CD14-positive monocyte (primary cell): ENCODE measurements around the gene VMP1. TPM values are rescaled to one million over a fixed set of nuclear protein-coding genes. Genes with fewer than 3 reads are reported as not detected.

Experiments used
- DNase-seq, 3 donors: peaks; one replicate each; pipeline ENCODE4 v3.0.0-alpha.2; 2011 to 2022
- H2AFZ ChIP-seq: 2 replicates; pipeline ENCODE4 v1.6.0; 2012; ENCODE audit warnings: mild to moderate bottlenecking, low read depth, low read length, inconsistent platforms; ENCODE audit not compliant: insufficient read depth, poor library complexity, severe bottlenecking
- H3K27ac ChIP-seq, 2 donors: 1 replicate in 1 of 2; 2 replicates in 1 of 2; pipeline ENCODE4 v1.5.1; 2012 to 2013; ENCODE audit warnings: low read length in 2 of 2, control low read depth in 1 of 2, inconsistent platforms in 1 of 2, low read depth in 1 of 2, mild to moderate bottlenecking in 1 of 2
- H3K27me3 ChIP-seq, 2 donors: one replicate each; pipeline versions ENCODE4 v1.6.0 to v1.6.1; 2011 to 2013; ENCODE audit warnings: low read length in 2 of 2; ENCODE audit not compliant: control insufficient read depth in 2 of 2, insufficient read depth in 2 of 2
- H3K36me3 ChIP-seq, 2 donors: replicated peaks in 1 of 2; 1 replicate in 1 of 2; 2 replicates in 1 of 2; pipeline versions ENCODE4 v1.5.1 to v1.6.1; 2012 to 2013; ENCODE audit warnings: low read length in 2 of 2, control low read depth in 1 of 2, inconsistent platforms in 1 of 2, mild to moderate bottlenecking in 1 of 2; ENCODE audit not compliant: insufficient read depth in 2 of 2, control insufficient read depth in 1 of 2
- H3K4me1 ChIP-seq, 2 donors: 1 replicate in 1 of 2; 2 replicates in 1 of 2; pipeline versions ENCODE4 v1.5.1 to v1.6.1; 2012 to 2013; ENCODE audit warnings: low read length in 2 of 2, control low read depth in 1 of 2, inconsistent platforms in 1 of 2, mild to moderate bottlenecking in 1 of 2, moderate library complexity in 1 of 2; ENCODE audit not compliant: insufficient read depth in 2 of 2, control insufficient read depth in 1 of 2
- H3K4me2 ChIP-seq: replicated peaks from 2 replicates; pipeline ENCODE3; 2012; ENCODE audit warnings: low read length, moderate library complexity, mild to moderate bottlenecking; ENCODE audit not compliant: poor library complexity, severe bottlenecking; ENCODE audit errors: extremely low read depth
- H3K4me3 ChIP-seq, 3 experiments: fragments of 200-600 bp in 1 of 3; sonication (generic) in 1 of 3; replicated peaks in 1 of 3; 1 replicate in 2 of 3; 2 replicates in 1 of 3; pipeline ENCODE4 v1.5.1; 2011 to 2013; ENCODE audit warnings: low read length in 3 of 3, mild to moderate bottlenecking in 3 of 3, control low read depth in 2 of 3, low read depth in 2 of 3, inconsistent platforms in 1 of 3, moderate library complexity in 1 of 3
- H3K79me2 ChIP-seq: 2 replicates; pipeline ENCODE4 v1.6.0; 2012; ENCODE audit warnings: mild to moderate bottlenecking, control low read depth, inconsistent platforms, low read length, moderate library complexity; ENCODE audit not compliant: insufficient read depth
- H3K9ac ChIP-seq: 2 replicates; pipeline ENCODE4 v1.6.0; 2017; ENCODE audit warnings: low read length, mild to moderate bottlenecking; ENCODE audit not compliant: insufficient read depth, poor library complexity, severe bottlenecking
- H3K9me3 ChIP-seq, 2 donors: replicated peaks in 1 of 2; 1 replicate in 1 of 2; 2 replicates in 1 of 2; pipeline versions ENCODE4 v1.5.1 to v1.6.1; 2012 to 2013; ENCODE audit warnings: low read length in 2 of 2, control low read depth in 1 of 2; ENCODE audit not compliant: control insufficient read depth in 1 of 2, insufficient read depth in 1 of 2
- H4K20me1 ChIP-seq: 2 replicates; pipeline ENCODE4 v1.6.0; 2012; ENCODE audit warnings: mild to moderate bottlenecking, low read length, control low read depth, moderate library complexity; ENCODE audit not compliant: insufficient read depth
- H3K27ac Mint-ChIP-seq, 7 donors: one replicate each; pipeline ENCODE4 v1.8.0; 2020; ENCODE audit warnings: mild to moderate bottlenecking in 7 of 7, mixed read lengths in 7 of 7, moderate library complexity in 6 of 7, inconsistent platforms in 2 of 7
- H3K27me3 Mint-ChIP-seq, 3 donors: one replicate each; pipeline ENCODE4 v1.8.0; 2021 to 2022; ENCODE audit warnings: low read depth in 3 of 3, mild to moderate bottlenecking in 3 of 3, mixed read lengths in 3 of 3, moderate library complexity in 3 of 3, inconsistent platforms in 1 of 3
- H3K36me3 Mint-ChIP-seq, 2 donors: one replicate each; pipeline ENCODE4 v1.8.0; 2020; ENCODE audit warnings: mixed read lengths in 2 of 2, inconsistent platforms in 1 of 2, mild to moderate bottlenecking in 1 of 2
- H3K4me1 Mint-ChIP-seq: one replicate; pipeline ENCODE4 v1.8.0; 2020; ENCODE audit warnings: mild to moderate bottlenecking, mixed read lengths
- H3K4me3 Mint-ChIP-seq, 2 donors: one replicate each; pipeline ENCODE4 v1.8.0; 2020; ENCODE audit warnings: mild to moderate bottlenecking in 2 of 2, mixed read lengths in 2 of 2, moderate library complexity in 1 of 2
- H3K9me3 Mint-ChIP-seq, 7 donors: one replicate each; pipeline ENCODE4 v1.8.0; 2020 to 2022; ENCODE audit warnings: mixed read lengths in 7 of 7, mild to moderate bottlenecking in 6 of 7, moderate library complexity in 6 of 7, inconsistent platforms in 2 of 7
- WGBS: methylation state at CpG from one replicate; pipeline ENCODE4 v1.1.5; 2013; ENCODE audit warnings: missing lambda C conversion rate; ENCODE audit not compliant: insufficient coverage; 5-methylcytosine and 5-hydroxymethylcytosine counted together
- intact Hi-C, 2 donors: fragments of 100-400 bp; cut with micrococcal nuclease; formaldehyde crosslinking; loops; one replicate each; pipeline versions ENCODE4 v1.15.0 to v1.15.1; 2023
- polyA plus RNA-seq, 3 donors: library from polyadenylated mRNA; depleted of rRNA in 1 of 3; unstranded in 2 of 3; stranded (reverse) in 1 of 3; fragments of 300-500 nt in 2 of 3; fragments of >200 nt in 1 of 3; fragmentation: Illumina TruSeq in 2 of 3; gene quantifications; 1 replicate in 2 of 3; 2 replicates in 1 of 3; pipeline ENCODE4 v1.2.3, GENCODE V29; 2012 to 2021
- TF ChIP-seq, protein P1 (sequence below): fragments of 200-600 bp; IDR thresholded peaks from one replicate; pipeline ENCODE4 v1.8.0; 2022; ENCODE audit warnings: antibody characterized with exemption, mild to moderate bottlenecking

The VMP1 gene
- polyA plus RNA-seq, 3 donors: 246 to 511 (median 386) TPM

DNA sequence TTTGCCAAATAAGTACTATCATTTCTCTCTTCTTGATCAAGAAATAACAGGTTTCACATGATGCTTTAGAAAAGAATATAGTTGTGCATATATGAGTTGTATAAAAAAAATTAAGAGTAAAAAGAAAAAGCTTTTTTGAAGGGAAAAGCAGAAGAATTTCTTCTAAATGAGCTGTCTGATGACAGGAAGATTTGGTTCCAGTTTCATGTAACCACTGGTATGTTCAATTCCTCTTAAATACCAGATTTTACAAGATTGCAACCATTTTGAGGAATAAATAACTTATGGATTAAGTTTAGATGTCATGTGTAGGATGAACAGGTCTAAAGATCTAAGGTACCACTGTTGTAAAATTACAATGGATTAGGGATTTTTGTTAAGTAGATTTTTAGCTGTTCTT is 45.0 kb downstream of the VMP1 start:
- Histone ChIP-seq H2AFZ (no peak overlapping the region), H3K4me3 (peak overlapping the region in 1 of 3 experiments; percentile 5), H3K4me1 (peaks cover 26 to 44% of the 10 kb centered on the region in 2 donors), H3K9ac (no peak overlapping the region), H3K27me3 (no peaks in the 10 kb centered on the region), H3K27ac (peak overlapping the region in 1 of 2 donors; percentile 71), H3K9me3 (no peaks in the 10 kb centered on the region), H3K79me2 (peaks cover 61% of the 10 kb centered on the region), H4K20me1 (peaks cover 6% of the 10 kb centered on the region), H3K36me3 (peaks cover 23 to 66% of the 10 kb centered on the region in 2 donors), H3K4me2 (peak overlapping the region; percentile 1)
- Mint-ChIP-seq H3K4me1 (peaks cover 33% of the 10 kb centered on the region), H3K27ac (peak overlapping the region; percentile 25 to 88 (median 81)), H3K9me3 (no peaks in the 10 kb centered on the region), H3K36me3 (peaks cover 29 to 57% of the 10 kb centered on the region in 2 donors), H3K4me3 (no peak overlapping the region), H3K27me3 (peaks cover 0 to 2% (median 1%) of the 10 kb centered on the region in 3 donors)
- DNase-seq: no peak
- TF ChIP-seq, protein P1, sequence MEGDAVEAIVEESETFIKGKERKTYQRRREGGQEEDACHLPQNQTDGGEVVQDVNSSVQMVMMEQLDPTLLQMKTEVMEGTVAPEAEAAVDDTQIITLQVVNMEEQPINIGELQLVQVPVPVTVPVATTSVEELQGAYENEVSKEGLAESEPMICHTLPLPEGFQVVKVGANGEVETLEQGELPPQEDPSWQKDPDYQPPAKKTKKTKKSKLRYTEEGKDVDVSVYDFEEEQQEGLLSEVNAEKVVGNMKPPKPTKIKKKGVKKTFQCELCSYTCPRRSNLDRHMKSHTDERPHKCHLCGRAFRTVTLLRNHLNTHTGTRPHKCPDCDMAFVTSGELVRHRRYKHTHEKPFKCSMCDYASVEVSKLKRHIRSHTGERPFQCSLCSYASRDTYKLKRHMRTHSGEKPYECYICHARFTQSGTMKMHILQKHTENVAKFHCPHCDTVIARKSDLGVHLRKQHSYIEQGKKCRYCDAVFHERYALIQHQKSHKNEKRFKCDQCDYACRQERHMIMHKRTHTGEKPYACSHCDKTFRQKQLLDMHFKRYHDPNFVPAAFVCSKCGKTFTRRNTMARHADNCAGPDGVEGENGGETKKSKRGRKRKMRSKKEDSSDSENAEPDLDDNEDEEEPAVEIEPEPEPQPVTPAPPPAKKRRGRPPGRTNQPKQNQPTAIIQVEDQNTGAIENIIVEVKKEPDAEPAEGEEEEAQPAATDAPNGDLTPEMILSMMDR: no peak
- intact Hi-C loops: loop anchor here in 1 of 2 donors (5.0 kb wide), 2 partner anchors 35 to 95 kb away; no protein-coding TSS in a partner anchor

DNA sequence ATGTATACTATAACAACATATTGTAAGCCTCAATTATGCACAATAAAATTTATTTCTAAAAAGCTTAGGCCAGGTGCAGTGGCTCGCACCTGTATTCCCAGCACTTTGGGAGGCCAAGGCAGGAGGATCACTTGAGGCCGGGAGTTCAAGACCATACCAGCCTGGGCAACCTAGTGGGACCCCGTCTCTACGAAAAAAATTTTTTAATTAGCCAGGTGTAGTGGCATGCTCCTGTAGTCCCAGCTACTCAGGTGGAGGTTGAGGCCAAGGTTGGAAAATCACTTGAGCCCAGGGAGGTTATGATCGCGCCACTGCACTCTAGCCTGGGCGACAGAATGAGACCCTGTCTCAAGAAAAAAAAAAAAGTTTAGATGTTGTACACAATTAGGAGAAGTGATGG is 45.5 kb downstream of the VMP1 start:
- Histone ChIP-seq H3K9me3 (no peaks in the 10 kb centered on the region), H3K79me2 (peaks cover 62% of the 10 kb centered on the region), H3K9ac (no peak overlapping the region), H3K4me2 (peak overlapping the region; percentile 69), H4K20me1 (peaks cover 4% of the 10 kb centered on the region), H2AFZ (no peak overlapping the region), H3K36me3 (peaks cover 27 to 70% of the 10 kb centered on the region in 2 donors), H3K4me3 (no peak overlapping the region), H3K27me3 (no peaks in the 10 kb centered on the region), H3K27ac (peak overlapping the region; percentile 25 to 71), H3K4me1 (peaks cover 26 to 44% of the 10 kb centered on the region in 2 donors)
- DNase-seq: no peak
- H3K27me3 Mint-ChIP-seq: peaks cover 0 to 2% (median 1%) of the 10 kb centered on the region in 3 donors
- H3K4me1 Mint-ChIP-seq: peaks cover 33% of the 10 kb centered on the region
- H3K4me3 Mint-ChIP-seq: no peak overlapping the region
- intact Hi-C loops: loop anchor here in 1 of 2 donors (5.0 kb wide), 2 partner anchors 34 to 94 kb away; no protein-coding TSS in a partner anchor
- no peaks in the 10 kb centered on the region for H3K9me3 Mint-ChIP-seq
- H3K36me3 Mint-ChIP-seq: peaks cover 33 to 58% of the 10 kb centered on the region in 2 donors
- 94% methylated on average over 5 of the region's 7 CpGs for WGBS
- peak overlapping the region; percentile 46 to 92 (median 78) for H3K27ac Mint-ChIP-seq
- TF ChIP-seq, protein P1: no peak
